Activated CD4-positive, alpha-beta T cell treated with anti-CD3 and anti-CD28 coated beads, Interleukin-2, Interleukin-4, amounts not matched to agents 100 ng/mL and 50 ng/mL, durations not matched to agents 16 hours and 8 hours (primary cell): ENCODE data around the gene ACOT7.
"Not testable (repeated sequence)": the region's sequence is repeated elsewhere in the genome, so short reads cannot be mapped to it uniquely, and the experiment has no call there.

Experiments used
- DNase-seq: peaks from one replicate; pipeline ENCODE4 v3.0.0-alpha.2; 2020; ENCODE audit warnings: low spot score

The ACOT7 gene

GRCh38 chr1:6233376-6233775 lies 160.2 kb downstream of the ACOT7 start:
- DNase-seq = no peak

- no peak for DNase-seq
Observed at GRCh38 chr1:6225651-6226050, 167.9 kb downstream of the ACOT7 start.

DNA sequence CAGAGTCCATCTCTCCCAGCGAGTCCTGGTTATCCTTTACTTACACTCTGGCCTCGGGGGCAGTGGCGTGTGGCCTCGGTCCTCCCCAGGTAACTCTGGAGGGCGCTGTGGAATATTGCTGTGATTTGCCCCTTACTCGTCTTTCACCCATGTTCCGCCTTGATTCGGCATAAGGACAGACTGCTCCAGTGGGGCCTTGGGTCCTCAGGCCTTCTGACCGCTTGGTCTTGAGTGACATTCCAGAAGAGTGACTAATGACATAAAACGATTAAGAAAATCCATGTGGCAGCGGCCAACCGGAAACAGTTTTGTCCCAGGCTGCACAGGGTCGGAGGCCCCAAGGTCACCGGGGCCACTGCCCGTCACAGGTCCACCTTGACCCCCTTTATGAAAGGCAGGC lies 168.8 kb downstream of the ACOT7 start:
- DNase-seq = no peak

GRCh38 chr1:6223617-6224016 lies 169.9 kb downstream of the ACOT7 start:
- no peak for DNase-seq

DNA sequence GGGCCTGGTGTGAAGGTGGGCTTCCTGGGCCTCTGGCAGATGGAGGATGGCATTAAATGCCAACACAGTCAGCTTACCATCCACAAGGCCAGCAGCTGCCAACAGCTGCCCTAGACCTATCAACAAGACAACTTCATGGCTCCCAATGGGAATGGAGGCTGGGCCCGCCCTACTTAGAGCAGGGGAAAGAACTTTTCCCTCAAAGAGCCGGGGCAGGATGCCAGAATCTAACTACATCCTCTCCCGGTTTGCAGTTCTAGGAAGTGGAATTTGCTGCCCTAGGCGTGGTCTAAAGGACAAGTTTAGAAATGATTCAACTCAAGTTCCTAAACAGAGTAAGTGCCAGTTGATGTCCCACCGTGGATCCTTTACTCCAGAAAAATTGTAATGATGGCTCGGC lies 170.9 kb downstream of the ACOT7 start:
- no peak for DNase-seq

GRCh38 chr1:6221210-6221784 lies 172.3 kb downstream of the ACOT7 start:
- DNase-seq = no peak

- DNase-seq = no peak
Observed at GRCh38 chr1:6220236-6220635, 173.3 kb downstream of the ACOT7 start.

GRCh38 chr1:6219641-6220040 lies 173.9 kb downstream of the ACOT7 start:
- DNase-seq = not testable (repeated sequence)

- no peak for DNase-seq
Observed at GRCh38 chr1:6218375-6219164, 175.0 kb downstream of the ACOT7 start.
